GM21367 (cell line): ENCODE data around the gene ZNF148.

Experiments
- ATAC-seq: cut with Tn5 transposase; IDR thresholded peaks from one replicate; pipeline ENCODE4 v1.9.1; 2021; ENCODE audit not compliant: unreplicated experiment

Gene ZNF148

DNA sequence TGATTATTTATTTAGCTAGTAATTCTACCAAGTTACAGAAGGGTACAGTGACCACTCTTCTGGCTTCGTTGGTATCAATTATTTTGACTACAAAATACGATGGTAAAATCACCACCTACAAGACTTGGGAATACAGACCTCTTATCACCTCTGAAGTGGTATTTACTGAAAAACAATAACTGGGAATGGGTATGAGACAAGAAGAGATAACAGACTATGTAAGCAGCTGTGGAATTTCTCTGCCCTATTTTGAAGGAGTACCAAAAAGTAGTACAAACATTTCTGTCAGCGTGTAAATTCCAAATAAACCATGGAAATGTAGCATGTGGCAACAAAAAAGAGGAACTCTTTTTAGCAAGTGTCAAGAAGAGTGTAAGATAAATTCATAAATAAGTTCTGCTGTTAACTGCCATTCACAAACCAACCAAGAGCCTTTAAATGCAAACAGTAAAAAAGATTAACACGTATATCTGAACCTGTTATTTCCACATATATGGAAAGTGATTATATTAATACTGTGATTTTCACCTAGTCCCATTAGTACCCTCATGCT, 85.6 kb downstream of the ZNF148 start:
- ATAC-seq = no peak

DNA sequence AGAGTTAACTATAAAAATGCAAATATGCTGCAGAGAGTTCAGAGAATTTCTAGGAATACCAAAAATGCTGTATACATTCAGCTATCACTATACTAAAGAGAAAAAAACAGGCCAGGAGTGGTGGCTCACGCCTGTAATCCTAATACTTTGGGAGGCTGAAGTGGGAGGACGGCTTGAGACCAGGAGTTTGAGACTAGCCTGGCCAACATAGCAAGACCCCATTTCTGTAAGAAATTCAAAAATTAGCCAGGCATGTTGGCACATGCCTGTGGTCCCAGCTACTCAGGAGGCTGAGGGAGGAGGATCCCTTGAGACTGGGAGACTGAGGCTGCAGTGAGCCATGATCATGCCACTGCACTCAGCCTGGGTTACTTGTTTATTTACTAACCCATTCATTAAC, 87.9 kb downstream of the ZNF148 start:
- ATAC-seq = no peak

DNA sequence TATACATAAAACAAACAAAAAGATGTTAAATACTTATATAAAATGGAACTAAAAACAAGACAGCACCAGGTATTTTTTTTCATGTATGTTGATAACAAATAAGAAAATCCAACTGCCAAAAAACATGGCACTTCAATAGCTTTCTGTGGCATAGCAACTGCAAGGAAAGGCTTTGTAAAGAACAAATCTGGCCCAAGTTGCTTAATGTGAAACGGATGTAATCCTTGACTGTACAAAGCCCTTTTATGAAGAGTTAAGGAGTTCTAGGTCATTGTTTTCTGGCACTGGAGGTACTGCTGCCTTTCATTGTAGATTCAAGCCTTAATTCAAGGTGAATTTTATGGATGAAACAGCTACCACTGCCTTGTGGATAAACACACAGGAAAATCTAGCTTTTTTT, 93.7 kb downstream of the ZNF148 start:
- no peak for ATAC-seq

DNA sequence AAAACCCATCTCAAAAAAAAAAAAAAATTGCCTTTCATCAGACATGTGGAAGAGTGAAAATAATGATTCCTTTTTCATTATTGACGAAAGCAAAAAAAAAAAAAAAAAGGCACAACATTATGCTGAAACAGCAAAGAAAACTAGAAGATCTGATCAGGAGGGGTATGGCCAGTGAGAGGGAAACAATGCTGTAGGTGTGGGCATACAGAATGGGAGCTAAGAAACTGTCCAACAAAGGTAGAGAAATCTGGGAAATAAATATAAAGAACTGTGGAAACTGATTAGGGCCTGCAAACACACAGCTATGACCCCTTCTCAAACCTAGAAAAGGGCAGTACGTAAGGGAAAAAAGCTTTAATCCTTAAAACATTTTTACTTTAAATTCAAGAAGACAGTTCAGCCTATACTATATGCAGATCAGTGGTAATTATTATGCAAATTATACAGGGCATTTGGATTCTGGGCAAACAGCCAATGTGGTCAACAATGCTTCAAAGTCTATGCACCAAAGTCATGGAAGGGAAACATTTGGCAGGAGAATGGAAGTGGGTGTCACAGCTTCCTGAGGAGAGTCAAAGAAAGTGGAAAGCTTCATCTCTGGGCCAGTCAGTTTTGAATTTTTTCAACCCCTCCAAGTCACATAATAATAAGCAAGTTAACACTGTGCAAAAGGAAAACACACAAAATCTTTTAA, 94.3 kb downstream of the ZNF148 start:
- ATAC-seq = no peak

DNA sequence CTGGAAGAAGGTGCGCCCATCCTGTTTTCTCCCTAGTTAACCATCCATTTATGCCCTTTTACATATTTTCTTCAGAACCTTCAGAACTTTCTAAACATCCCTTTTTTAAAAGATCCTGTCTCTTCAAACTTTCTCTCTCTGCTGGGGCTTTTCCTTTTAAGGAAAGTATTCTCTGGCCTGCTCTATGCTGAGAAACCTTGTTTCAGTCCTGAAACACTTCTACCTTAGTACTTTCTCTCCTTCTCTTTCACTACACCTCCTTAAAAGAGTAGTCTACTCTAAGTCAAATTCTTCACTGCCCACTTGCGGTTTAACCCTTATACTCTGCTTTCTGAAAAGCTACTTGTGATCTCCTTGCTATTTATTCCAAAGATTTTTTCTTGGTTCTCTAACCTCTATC, 97.0 kb downstream of the ZNF148 start:
- ATAC-seq = no peak

DNA sequence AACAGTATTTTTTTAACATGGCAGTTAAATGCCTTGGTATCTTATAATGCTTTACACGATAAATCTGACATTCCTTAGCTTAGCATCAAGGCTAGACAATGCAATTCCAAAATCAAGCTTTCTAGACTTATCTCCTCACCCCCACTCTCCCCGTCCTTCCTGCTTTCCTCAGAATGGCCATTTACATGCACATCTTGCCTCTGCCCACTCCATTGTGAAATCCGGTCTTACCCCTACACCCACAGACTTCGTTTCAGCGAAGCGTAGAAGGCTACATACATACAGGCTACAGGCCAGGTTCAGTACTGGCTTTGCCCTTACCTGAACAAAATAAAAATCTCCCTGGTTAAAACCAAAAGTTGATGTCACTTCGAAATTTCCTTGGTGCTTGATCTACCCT, 104.0 kb downstream of the ZNF148 start:
- no peak for ATAC-seq

DNA sequence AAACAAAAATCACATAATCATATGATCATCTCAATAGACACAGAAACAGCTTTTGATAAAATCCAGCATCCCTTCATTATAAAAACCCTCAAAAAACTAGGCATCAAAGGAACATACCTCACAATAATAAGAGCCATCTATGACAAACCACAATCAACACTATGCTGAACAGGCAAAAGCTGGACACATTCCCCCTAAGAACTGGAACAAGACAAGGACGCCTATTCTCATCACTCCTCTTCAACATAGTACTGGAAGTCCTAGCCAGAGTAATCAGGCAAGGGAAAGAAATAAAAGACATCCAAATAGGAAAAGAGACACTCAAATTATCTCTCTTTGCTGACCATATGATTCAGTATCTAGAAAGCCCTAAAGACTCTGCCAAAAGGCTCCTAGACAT, 107.7 kb downstream of the ZNF148 start:
- ATAC-seq = no peak

DNA sequence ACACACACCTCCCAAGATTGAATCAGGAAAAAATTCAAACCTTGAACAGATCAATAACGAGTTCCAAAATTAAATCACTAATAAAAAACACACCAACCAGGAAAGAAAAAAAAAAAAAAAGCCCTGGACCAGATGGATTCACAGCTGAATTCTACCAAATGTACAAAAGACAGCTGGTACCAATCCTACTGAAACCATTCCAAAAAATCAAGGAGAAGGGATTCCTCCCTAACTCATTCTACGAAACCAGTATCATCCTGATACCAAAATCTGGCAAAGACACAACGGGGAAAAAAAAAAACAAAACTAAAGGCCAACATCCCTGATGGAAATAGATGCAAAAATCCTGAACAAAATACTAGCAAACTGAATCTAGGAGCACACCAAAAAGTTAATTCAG, 108.2 kb downstream of the ZNF148 start:
- ATAC-seq = no peak

DNA sequence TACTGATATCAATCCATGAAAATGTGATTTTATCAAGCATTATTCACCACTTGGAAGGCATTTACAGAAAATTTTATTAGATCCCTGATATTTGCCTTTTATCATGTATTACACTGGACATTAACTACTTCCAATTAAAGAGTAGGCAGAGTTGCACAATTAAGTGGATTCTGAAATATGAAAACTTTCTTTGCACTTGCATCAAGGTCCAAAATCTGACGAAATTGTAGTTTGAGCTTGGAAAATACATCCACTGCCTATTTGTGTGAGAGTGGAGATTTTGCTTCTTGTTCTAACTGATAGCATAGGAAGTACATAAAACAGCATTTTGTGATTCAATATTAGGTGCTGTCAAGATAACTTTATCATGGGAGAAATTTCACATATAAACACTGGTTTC, 113.0 kb downstream of the ZNF148 start:
- no peak for ATAC-seq

DNA sequence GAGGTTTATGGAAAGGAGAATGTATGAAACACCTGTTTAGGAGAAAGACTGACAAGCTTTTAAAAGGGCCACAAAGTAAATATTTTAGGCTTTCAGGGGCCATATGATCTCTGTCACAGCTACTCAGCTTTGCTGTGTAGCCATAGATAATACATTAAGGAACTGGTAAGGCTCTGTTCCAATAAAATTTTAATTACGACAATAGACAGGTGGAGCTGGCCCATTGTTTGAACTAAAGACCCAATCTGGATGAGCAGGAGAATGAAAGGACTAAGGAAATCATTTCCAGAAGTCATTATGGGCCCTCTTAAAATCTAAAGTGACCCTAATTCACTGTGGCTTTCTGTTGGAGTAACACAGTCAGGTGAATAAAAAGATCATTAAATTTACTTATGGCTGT, 114.1 kb downstream of the ZNF148 start:
- no peak for ATAC-seq

DNA sequence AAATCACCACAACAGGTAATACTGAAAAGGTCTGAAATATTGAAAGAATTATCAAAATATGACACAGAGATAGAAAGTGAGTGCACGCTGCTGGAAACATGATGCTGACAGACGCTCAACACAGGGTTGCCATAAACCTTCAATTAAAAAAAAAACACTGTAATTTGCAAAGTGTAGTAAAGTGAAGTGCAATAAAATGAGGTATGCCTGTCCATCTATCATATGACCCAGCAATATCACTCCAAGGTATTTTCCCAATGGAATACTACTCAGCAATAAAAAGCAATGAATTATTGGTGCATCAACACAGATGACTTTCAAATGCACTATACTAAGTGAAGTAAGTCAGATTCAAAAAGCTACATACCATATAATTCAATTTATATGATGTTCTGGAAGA, 115.0 kb downstream of the ZNF148 start:
- no peak for ATAC-seq

DNA sequence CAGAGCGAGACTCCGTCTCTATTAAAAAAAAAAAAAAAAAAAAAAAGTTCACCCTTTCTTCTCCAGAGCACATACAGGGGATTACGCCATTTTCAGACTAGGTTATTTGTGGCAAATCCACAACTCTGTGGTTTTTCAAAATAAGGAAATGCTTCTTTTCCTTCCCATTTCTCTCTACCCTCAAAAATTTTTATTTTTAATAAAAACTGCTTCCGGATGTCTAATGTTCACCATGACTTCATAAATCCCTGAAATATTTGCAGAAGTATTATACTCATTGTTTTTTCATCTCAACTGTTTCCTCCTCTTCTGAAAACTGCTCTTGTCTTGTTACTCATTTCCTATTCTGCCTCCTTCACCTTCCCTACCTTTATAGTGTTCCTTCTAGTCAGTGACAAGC, 117.6 kb downstream of the ZNF148 start:
- no peak for ATAC-seq

DNA sequence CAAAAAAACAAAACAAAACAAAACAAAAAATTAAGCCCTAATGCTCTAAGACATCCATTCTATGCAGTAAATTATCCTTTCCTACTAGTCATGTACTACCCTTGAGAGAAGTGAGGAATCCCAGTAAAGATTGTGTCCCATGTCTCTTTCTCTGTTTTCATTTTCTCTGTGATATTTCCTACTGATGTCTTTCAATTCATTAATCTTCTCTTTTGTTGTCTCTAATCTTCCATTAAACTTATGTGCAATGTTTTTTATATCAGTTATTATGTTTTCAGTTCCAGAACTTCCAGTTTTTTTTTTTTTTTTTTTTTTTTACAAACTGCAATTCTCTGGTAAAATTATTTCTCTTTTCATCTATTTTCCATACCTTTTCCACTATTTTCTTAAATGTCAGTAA, 118.5 kb downstream of the ZNF148 start:
- no peak for ATAC-seq

DNA sequence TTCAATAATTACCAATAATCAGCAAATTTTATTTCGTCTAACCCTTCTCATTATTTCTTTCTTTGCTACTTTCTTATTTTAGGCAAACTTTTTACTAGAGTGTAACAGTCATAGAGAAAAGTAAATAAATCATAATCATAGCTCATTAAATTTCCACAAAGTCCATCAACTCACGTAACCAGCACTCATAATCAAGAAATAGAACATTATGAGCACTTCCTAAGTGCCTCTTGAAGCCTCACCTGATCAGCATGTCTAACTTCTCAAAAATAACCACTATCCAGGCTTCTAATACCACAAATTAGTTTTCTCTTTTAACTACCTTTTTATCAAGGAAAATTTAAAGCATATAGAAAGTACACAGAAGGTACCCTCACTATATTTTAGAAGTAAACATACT, 124.2 kb downstream of the ZNF148 start:
- no peak for ATAC-seq

DNA sequence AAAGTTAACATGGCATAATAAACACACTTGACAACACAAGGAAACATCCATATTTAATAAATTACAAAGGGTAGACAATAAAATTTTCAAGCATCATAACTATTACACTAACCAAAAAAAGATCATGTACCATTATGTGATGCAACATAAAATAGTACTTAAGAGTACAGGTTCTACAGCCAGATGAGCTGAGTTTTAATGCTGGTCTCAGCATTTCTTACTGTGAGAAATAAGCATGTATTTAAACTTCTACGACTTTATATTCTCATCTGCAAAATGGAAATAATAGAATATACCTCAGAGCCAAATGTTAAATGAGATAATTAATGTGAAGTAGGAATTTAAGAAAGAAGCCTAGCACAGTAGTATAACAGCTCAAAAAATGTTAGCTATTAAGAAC, 128.9 kb downstream of the ZNF148 start:
- ATAC-seq = no peak

DNA sequence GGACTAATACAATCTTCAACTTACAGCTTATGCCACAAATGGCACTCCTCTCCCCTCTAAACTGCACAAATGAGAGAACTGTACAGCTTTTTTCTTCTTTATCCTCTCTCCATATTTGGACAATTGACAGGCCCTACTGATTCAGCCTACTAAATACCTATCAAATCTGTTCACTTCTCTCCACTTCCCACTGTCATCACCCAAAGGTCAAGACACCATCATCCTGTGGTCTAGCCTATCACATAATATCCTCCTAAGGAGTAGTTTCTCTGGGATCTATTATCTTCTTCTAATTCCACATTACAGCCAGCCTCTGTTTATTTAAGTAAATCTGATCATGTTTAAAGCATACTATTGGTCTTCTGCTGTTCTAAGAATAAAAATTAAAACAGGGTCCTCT, 129.6 kb downstream of the ZNF148 start:
- no peak for ATAC-seq

DNA sequence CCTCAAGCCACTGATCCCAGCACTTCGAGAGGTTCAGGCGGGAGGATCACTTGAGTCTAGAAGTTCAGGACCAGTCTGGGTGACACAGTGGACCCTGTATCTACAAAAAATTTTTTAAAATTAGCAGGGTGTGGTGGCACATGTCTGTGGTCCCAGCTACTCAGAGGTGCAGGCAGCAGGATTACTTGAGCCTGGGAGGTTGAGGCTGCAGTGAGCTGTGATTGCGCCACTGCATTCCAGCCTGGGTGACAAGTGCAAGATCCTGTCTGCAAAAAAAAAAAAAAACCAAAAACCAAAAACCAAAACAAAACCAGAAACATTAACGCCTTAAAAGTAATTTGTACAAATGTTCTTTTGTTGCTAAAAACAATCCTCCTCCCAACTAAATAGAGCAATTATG, 134.6 kb downstream of the ZNF148 start:
- ATAC-seq = no peak

DNA sequence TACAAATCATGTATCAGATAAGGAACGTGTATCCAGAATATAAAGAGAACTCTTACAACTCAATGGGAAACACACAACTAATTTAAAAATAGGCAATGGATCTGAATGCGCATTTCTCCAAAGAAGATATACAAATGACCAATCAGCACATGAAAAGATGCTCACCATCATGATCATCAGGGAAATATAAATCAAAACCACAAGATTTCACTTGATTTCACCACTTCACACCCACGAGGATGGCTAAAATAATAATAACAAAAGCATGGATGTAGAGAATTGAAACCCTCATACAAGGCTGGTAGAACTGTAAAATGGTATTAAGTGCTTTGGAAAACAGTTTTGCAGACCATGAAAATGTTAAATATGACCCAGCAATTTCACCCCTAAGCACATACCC, 135.9 kb downstream of the ZNF148 start:
- no peak for ATAC-seq

DNA sequence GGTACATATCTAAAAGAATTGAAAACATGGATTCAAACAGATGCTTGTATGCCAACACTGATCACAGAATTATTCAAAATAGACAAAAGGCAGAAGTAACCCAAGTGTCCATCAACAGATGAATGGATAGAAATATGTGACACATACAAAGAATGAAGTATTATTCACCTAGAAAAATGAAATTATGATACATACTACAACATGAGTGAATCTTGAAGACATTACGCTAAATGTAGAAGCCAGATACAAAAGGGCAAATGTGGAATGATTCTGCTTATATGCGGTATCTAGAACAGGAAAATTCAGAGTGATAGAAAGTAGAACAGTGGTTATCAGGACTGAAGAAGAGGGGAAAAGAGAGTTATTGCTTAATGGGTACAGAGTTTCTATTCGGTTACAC, 136.4 kb downstream of the ZNF148 start:
- ATAC-seq = no peak

DNA sequence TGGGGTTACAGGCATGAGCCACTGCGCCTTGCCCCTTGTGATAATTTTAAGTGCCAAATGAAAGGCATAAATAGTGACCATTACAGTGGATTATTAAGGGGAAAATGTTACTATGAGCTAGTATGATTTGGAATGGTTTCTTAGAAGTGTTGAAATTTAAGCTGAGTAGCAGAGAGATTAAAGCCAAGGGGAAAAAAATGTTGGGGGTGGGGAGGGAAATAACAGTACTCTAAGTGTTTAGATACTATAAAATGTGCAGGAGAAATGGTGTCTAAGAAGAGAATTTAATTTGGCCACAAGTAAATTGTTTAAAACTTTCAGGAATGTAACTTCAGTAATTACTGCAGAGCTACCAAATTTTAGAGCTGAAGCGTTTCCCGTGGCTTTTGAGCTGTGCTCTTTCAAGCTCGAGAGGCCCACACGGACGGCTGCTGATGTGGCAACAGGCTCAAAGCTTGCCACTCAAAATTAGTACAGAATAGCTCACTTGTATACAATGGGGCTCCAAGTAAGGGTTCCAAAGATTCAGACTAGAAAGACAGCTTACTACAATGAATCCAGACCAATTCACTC, 138.7 kb downstream of the ZNF148 start:
- ATAC-seq = no peak

DNA sequence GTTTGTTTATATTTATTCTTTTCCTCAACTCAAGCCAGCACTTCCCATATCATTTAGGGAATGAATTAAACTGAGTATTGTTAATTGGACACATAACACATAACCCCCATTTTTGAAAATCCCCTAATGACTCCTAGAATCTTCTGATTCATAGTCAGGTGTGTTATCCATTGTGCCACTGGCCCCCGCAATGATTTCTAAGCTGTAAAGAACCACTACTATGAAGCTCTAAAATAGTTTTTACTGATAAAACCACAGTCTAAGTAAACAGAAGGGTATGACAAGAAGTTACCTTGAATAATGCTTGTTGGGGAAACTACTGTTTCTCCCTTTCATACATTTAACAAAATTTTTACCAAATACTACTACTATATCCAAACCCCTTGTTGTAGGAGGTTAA, 140.3 kb downstream of the ZNF148 start:
- ATAC-seq = no peak

DNA sequence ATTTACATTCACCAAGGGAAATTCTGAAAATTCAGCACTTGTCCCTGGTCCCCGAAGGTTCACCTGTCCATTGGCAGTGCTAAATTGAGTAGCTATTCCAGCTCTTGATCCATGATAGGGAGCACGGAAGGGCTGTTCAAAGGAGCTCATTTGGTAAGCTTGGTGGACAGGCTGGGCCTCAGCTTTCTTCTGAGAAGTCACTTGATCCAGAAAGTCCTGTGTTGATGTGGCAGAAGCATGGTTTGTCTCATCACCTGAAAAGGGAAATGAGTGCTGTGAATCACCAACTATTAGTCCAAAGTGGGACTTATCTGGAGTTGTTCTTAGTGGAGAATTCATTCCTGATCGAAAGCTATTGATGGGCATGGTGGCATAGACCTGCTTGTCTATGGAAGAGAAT, 142.7 kb downstream of the ZNF148 start:
- no peak for ATAC-seq

DNA sequence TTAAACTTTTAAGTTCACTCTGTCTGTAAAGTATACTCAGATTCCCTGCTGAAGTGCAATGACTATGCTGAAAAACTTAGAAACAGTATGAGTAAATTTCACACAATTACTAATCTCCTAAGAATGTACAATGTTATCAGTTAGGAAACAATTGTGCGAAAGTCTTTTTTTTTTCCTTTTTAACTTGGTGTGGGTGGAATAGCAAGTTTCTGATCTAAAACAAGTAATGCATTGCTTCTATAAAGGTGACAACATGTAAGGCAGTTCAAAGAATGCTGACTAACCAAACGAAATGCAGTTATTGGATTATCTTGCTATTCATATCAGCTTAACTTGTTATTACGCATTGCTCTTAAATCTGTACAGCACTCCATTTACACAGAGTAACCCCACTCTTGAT, 143.2 kb downstream of the ZNF148 start:
- no peak for ATAC-seq
